Spleen (tissue), 7 donors: ENCODE results near the gene TMEM130.

Experiments used
- POLR2AphosphoS5 ChIP-seq, 3 donors: sonication (generic); formaldehyde crosslinking; IDR thresholded peaks; one replicate each; pipeline ENCODE4 v1.5.1; 2017; ENCODE audit warnings: antibody characterized with exemption in 3 of 3
- TF ChIP-seq, protein P1 (sequence below), 11 experiments: fragments of 200-600 bp in 7 of 11; fragments of 450-650 bp in 4 of 11; sonication (generic) in 4 of 11; IDR thresholded peaks in 8 of 11; conservative IDR thresholded peaks in 3 of 11; 1 replicate in 7 of 11; 2 replicates in 4 of 11; pipeline versions ENCODE4 v1.4.0 to v1.8.0; 2016 to 2021; ENCODE audit warnings: antibody characterized with exemption in 11 of 11, inconsistent platforms in 4 of 11, mild to moderate bottlenecking in 1 of 11
- donor health status: DM: no; HTN: no; CAD: no; lungs with moderate emphysema.
- donor health status: DM: no; HTN: no; CAD: no.
- donor health status: DM: no; HTN: no; CAD: no.

DNA sequence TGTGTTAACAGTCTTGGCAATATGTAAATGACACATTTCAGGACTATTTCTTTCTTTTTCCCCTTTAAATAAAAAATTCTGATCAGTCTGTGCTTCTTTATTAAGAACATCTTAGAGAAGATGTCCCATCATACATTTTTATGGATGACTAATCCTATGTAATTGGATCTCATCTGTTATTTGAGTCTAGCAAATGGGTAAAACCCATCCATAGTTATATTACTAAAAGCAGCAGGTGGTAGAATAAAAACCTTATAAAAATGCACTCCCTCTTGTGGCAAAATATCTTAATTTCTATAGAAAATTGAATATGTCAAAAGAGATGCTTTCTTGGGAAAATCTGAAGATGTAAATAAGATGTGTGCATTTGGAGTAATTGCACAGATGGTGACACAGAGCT, 43.8 kb upstream of the TMEM130 start:
- TF ChIP-seq, protein P1, sequence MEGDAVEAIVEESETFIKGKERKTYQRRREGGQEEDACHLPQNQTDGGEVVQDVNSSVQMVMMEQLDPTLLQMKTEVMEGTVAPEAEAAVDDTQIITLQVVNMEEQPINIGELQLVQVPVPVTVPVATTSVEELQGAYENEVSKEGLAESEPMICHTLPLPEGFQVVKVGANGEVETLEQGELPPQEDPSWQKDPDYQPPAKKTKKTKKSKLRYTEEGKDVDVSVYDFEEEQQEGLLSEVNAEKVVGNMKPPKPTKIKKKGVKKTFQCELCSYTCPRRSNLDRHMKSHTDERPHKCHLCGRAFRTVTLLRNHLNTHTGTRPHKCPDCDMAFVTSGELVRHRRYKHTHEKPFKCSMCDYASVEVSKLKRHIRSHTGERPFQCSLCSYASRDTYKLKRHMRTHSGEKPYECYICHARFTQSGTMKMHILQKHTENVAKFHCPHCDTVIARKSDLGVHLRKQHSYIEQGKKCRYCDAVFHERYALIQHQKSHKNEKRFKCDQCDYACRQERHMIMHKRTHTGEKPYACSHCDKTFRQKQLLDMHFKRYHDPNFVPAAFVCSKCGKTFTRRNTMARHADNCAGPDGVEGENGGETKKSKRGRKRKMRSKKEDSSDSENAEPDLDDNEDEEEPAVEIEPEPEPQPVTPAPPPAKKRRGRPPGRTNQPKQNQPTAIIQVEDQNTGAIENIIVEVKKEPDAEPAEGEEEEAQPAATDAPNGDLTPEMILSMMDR (IDR thresholded peaks at IDR 0.05 in 8 of 11, conservative IDR thresholded peaks at IDR 0.05 in 3 of 11), result no peak
- no peak for TF ChIP-seq POLR2AphosphoS5 (IDR thresholded peaks at IDR 0.05)
